ENCODE measurements around the gene SLC6A17. TPM values are rescaled to one million over a fixed set of nuclear protein-coding genes. Genes with fewer than 3 reads are reported as not detected.

SLC6A17 gene
- total RNA-seq, 1 experiment from 2014 or later = 0.17 TPM

- H3K27me3 Mint-ChIP-seq (ENCODE audit: low read depth) = peaks cover 27% of the 10 kb centered on the region
- no peak overlapping the region for H3K14ac ChIP-seq (ENCODE audit: insufficient read depth, low read length)
- no peaks in the 10 kb centered on the region for H3K27me3 ChIP-seq (ENCODE audit: insufficient read depth, low read length)
- TF ChIP-seq, protein P1, sequence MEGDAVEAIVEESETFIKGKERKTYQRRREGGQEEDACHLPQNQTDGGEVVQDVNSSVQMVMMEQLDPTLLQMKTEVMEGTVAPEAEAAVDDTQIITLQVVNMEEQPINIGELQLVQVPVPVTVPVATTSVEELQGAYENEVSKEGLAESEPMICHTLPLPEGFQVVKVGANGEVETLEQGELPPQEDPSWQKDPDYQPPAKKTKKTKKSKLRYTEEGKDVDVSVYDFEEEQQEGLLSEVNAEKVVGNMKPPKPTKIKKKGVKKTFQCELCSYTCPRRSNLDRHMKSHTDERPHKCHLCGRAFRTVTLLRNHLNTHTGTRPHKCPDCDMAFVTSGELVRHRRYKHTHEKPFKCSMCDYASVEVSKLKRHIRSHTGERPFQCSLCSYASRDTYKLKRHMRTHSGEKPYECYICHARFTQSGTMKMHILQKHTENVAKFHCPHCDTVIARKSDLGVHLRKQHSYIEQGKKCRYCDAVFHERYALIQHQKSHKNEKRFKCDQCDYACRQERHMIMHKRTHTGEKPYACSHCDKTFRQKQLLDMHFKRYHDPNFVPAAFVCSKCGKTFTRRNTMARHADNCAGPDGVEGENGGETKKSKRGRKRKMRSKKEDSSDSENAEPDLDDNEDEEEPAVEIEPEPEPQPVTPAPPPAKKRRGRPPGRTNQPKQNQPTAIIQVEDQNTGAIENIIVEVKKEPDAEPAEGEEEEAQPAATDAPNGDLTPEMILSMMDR (conservative IDR thresholded peaks at IDR 0.05) = no peak
- H3K9me3 ChIP-seq (ENCODE audit: control insufficient read depth, low read depth, low read length) = no peaks in the 10 kb centered on the region
- no peaks in the 10 kb centered on the region for H4K20me1 ChIP-seq (ENCODE audit: control insufficient read depth, insufficient read depth, insufficient read length)
- peak overlapping the region in 1 of 3 experiments; percentile 32; a peak in 1 of 7 replicates for H3K27ac Mint-ChIP-seq
- H3K4me1 Mint-ChIP-seq = peaks cover 32 to 41% of the 10 kb centered on the region in 2 experiments
- H2BK12ac ChIP-seq (ENCODE audit: insufficient read length, low read depth, low read length) = no peak overlapping the region
- H2AK5ac ChIP-seq (ENCODE audit: insufficient read length, low read length) = no peak overlapping the region
- no peak overlapping the region for H3T11ph ChIP-seq (ENCODE audit: low read length)
- no peak overlapping the region for H2AFZ ChIP-seq (ENCODE audit: low read length)
- no peak overlapping the region for H4K5ac ChIP-seq (ENCODE audit: insufficient read length, low read depth, low read length)
- no peaks in the 10 kb centered on the region; a peak in 1 of 7 replicates for H3K36me3 Mint-ChIP-seq (ENCODE audit: insufficient read depth in 1 of 3, low read depth in 3 of 3)
- no peak overlapping the region for H3K4ac ChIP-seq (ENCODE audit: low read depth, low read length)
- no peak overlapping the region for H2BK15ac ChIP-seq (ENCODE audit: low read depth, low read length)
- no peak for DNase-seq
- H4K8ac ChIP-seq (replicated peaks; ENCODE audit: insufficient read length, low read depth, low read length) = no peak overlapping the region
- no peaks in the 10 kb centered on the region for H3K23me2 ChIP-seq (ENCODE audit: insufficient read length, low read depth, low read length, poor library complexity, severe bottlenecking)
- H2BK5ac ChIP-seq (ENCODE audit: insufficient read length, low read length) = no peak overlapping the region
- no peak overlapping the region; a peak in 1 of 5 replicates for H3K4me3 Mint-ChIP-seq
- H3K4me2 ChIP-seq (ENCODE audit: insufficient read depth, insufficient read length, low read length) = no peak overlapping the region
- no peak overlapping the region for H4K91ac ChIP-seq (ENCODE audit: insufficient read length, low read depth, low read length)
- H2BK20ac ChIP-seq (ENCODE audit: low read depth, low read length, poor library complexity, severe bottlenecking) = no peak overlapping the region
- H3K18ac ChIP-seq (ENCODE audit: insufficient read length, low read depth, low read length) = no peak overlapping the region
- peaks cover 15% of the 10 kb centered on the region for H3K4me1 ChIP-seq (ENCODE audit: insufficient read depth, low read length)
- H3K79me2 ChIP-seq (ENCODE audit: insufficient read depth, low read length) = no peaks in the 10 kb centered on the region
- H3K79me1 ChIP-seq (ENCODE audit: insufficient read depth, low read depth, low read length, poor library complexity, severe bottlenecking) = no peaks in the 10 kb centered on the region
- WGBS (ENCODE audit: extremely low coverage, insufficient read length, low lambda C conversion rate) = no CpG with 5 or more reads among the region's 2 CpGs
- H3K27ac ChIP-seq (ENCODE audit: insufficient read length, low read depth, low read length) = no peak overlapping the region
- H3K9ac ChIP-seq (ENCODE audit: extremely low read depth, insufficient read length, low read length) = no peak overlapping the region
- H3K23ac ChIP-seq (ENCODE audit: insufficient read length, low read depth, low read length) = no peak overlapping the region
- no peak overlapping the region for H2BK120ac ChIP-seq (ENCODE audit: low read depth, low read length, poor library complexity, severe bottlenecking)
- no peaks in the 10 kb centered on the region for H3K9me3 Mint-ChIP-seq
- H3K56ac ChIP-seq (ENCODE audit: insufficient read length, low read depth, low read length) = no peak overlapping the region
Measured at GRCh38 chr1:110241516-110241915, 91.2 kb downstream of the SLC6A17 start.

All from H9 (cell line).